H1 (cell line): ENCODE measurements around the gene DOCK3. TPM values are rescaled to one million over a fixed set of nuclear protein-coding genes. Genes with fewer than 3 reads are reported as not detected.

Experiments
- CTCF ChIA-PET: fragments of 300-600 bp; sonication (Branson Sonifier 250); formaldehyde crosslinking; loops from one replicate; lab custom pipeline; 2021; ENCODE audit not compliant: partially characterized antibody; lab: Charles Lee
- POLR2A ChIA-PET: fragments of 300-600 bp; sonication (Branson Sonifier 250); formaldehyde crosslinking; loops from one replicate; lab custom pipeline; 2021; ENCODE audit warnings: inconsistent platforms; ENCODE audit not compliant: partially characterized antibody; lab: Charles Lee
- DNase-seq, 2 experiments: peaks; one replicate each; pipeline versions ENCODE4 v3.0.0 to v3.0.0-alpha.2; 2010 to 2022; ENCODE audit warnings: low spot score in 2 of 2, low read depth in 1 of 2, mixed read lengths in 1 of 2
- FAIRE-seq: peaks from 2 replicates; lab custom pipeline; 2011; peaks lifted over from hg19 to GRCh38; lab: Jason Lieb, UNC
- H2AFZ ChIP-seq: 2 replicates; pipeline ENCODE4 v1.8.1; 2012; ENCODE audit warnings: low read length, inconsistent platforms
- H2AK5ac ChIP-seq: 2 replicates; pipeline ENCODE4 v1.6.1; 2013; ENCODE audit warnings: low read depth, low read length
- H2BK120ac ChIP-seq: replicated peaks from 2 replicates; pipeline ENCODE3; 2013; ENCODE audit warnings: low read depth, low read length, inconsistent platforms
- H2BK12ac ChIP-seq: 2 replicates; pipeline ENCODE4 v1.6.1; 2013; ENCODE audit warnings: low read depth, low read length
- H2BK15ac ChIP-seq: 2 replicates; pipeline ENCODE4 v1.6.1; 2013; ENCODE audit warnings: low read length
- H2BK20ac ChIP-seq: 2 replicates; pipeline ENCODE4 v1.6.1; 2013; ENCODE audit warnings: low read length
- H2BK5ac ChIP-seq: 2 replicates; pipeline ENCODE4 v1.6.1; 2013; ENCODE audit warnings: low read depth, low read length
- H3K14ac ChIP-seq: 2 replicates; pipeline ENCODE4 v1.6.1; 2013; ENCODE audit warnings: inconsistent platforms; ENCODE audit not compliant: insufficient read length
- H3K18ac ChIP-seq: 2 replicates; pipeline ENCODE4 v1.6.1; 2013; ENCODE audit warnings: low read length; ENCODE audit errors: extremely low read depth
- H3K23ac ChIP-seq: 2 replicates; pipeline ENCODE4 v1.6.1; 2013; ENCODE audit warnings: inconsistent platforms; ENCODE audit not compliant: insufficient read length
- H3K23me2 ChIP-seq: 2 replicates; pipeline ENCODE4 v1.6.1; 2013; ENCODE audit warnings: low read depth, low read length
- H3K27ac ChIP-seq: 2 replicates; pipeline ENCODE4 v1.6.1; 2011; ENCODE audit warnings: low read depth, low read length, inconsistent platforms
- H3K27me3 ChIP-seq, 4 experiments: replicated peaks in 1 of 4; 1 replicate in 1 of 4; 2 replicates in 3 of 4; pipeline versions ENCODE4 v1.6.1 to v1.8.1; 2011 to 2013; ENCODE audit warnings: low read length in 3 of 4, mild to moderate bottlenecking in 3 of 4, inconsistent platforms in 2 of 4, mixed read lengths in 2 of 4, moderate library complexity in 1 of 4; ENCODE audit not compliant: control insufficient read depth in 3 of 4, insufficient read depth in 3 of 4; ENCODE audit errors: extremely low read depth in 1 of 4
- H3K36me3 ChIP-seq, 4 experiments: 2 replicates each; pipeline versions ENCODE4 v1.6.1 to v1.8.1; 2011 to 2013; ENCODE audit warnings: mild to moderate bottlenecking in 4 of 4, low read length in 3 of 4, moderate library complexity in 2 of 4, control low read depth in 1 of 4, inconsistent platforms in 1 of 4; ENCODE audit not compliant: insufficient read depth in 4 of 4, control insufficient read depth in 2 of 4
- H3K4ac ChIP-seq: replicated peaks from 2 replicates; pipeline ENCODE3; 2013; ENCODE audit warnings: low read length, low read depth, mixed read lengths, inconsistent platforms; ENCODE audit not compliant: insufficient read length
- H3K4me1 ChIP-seq, 4 experiments: replicated peaks in 1 of 4; 1 replicate in 1 of 4; 2 replicates in 3 of 4; pipeline versions ENCODE4 v1.6.1 to v1.8.1; 2011 to 2013; ENCODE audit warnings: low read length in 3 of 4, inconsistent platforms in 2 of 4, mixed read lengths in 1 of 4; ENCODE audit not compliant: insufficient read depth in 4 of 4, control insufficient read depth in 3 of 4
- H3K4me2 ChIP-seq, 2 experiments: 2 replicates each; pipeline versions ENCODE4 v1.6.1 to v1.8.1; 2011 to 2013; ENCODE audit warnings: low read depth in 2 of 2, low read length in 2 of 2, control low read depth in 1 of 2, inconsistent platforms in 1 of 2, mild to moderate bottlenecking in 1 of 2; ENCODE audit not compliant: insufficient read depth in 1 of 2
- H3K4me3 ChIP-seq, 4 experiments: fragments of 200-600, 300-600 bp in 1 of 4; sonication (generic), shearing (Covaris generic), sonication (Bioruptor Twin) in 1 of 4; 2 replicates each; pipeline versions ENCODE4 v1.5.1 to v1.8.1; 2011 to 2016; ENCODE audit warnings: low read length in 4 of 4, low read depth in 3 of 4, control low read depth in 2 of 4, inconsistent platforms in 2 of 4, mild to moderate bottlenecking in 2 of 4, mixed read lengths in 1 of 4, moderate library complexity in 1 of 4; ENCODE audit not compliant: insufficient read depth in 2 of 4; ENCODE audit errors: extremely low read depth in 1 of 4
- H3K56ac ChIP-seq: replicated peaks from 2 replicates; pipeline ENCODE3; 2013; ENCODE audit warnings: low read depth, mild to moderate bottlenecking, mixed read lengths, low read length, inconsistent platforms; ENCODE audit not compliant: insufficient read length
- H3K79me1 ChIP-seq: 2 replicates; pipeline ENCODE4 v1.6.1; 2013; ENCODE audit warnings: low read depth, low read length, control low read depth
- H3K79me2 ChIP-seq, 2 experiments: 2 replicates each; pipeline versions ENCODE4 v1.6.1 to v1.8.1; 2012 to 2013; ENCODE audit warnings: low read length in 2 of 2, mild to moderate bottlenecking in 2 of 2, inconsistent platforms in 1 of 2; ENCODE audit not compliant: insufficient read depth in 2 of 2, control insufficient read depth in 1 of 2
- H3K9ac ChIP-seq, 4 experiments: replicated peaks in 1 of 4; 1 replicate in 1 of 4; 2 replicates in 3 of 4; pipeline versions ENCODE4 v1.6.1 to v1.8.1; 2011 to 2013; ENCODE audit warnings: low read depth in 3 of 4, low read length in 3 of 4, control low read depth in 2 of 4, mild to moderate bottlenecking in 2 of 4, moderate library complexity in 2 of 4, inconsistent platforms in 1 of 4; ENCODE audit errors: extremely low read depth in 1 of 4
- H3K9me3 ChIP-seq, 2 experiments: 2 replicates each; pipeline versions ENCODE4 v1.6.1 to v1.8.1; 2012 to 2013; ENCODE audit warnings: mild to moderate bottlenecking in 2 of 2, moderate library complexity in 2 of 2, control low read depth in 1 of 2, inconsistent platforms in 1 of 2, low read depth in 1 of 2, low read length in 1 of 2, mixed read lengths in 1 of 2; ENCODE audit not compliant: insufficient read depth in 2 of 2
- H4K20me1 ChIP-seq, 2 experiments: replicated peaks in 1 of 2; 2 replicates each; pipeline versions ENCODE3 to v1.8.1; 2011 to 2013; ENCODE audit warnings: inconsistent platforms in 2 of 2, low read length in 2 of 2, mild to moderate bottlenecking in 1 of 2; ENCODE audit not compliant: insufficient read depth in 2 of 2, control insufficient read depth in 1 of 2
- H4K5ac ChIP-seq: 2 replicates; pipeline ENCODE4 v1.6.1; 2013; ENCODE audit warnings: low read length, low read depth, mixed read lengths, inconsistent platforms; ENCODE audit not compliant: insufficient read length
- H4K8ac ChIP-seq: 2 replicates; pipeline ENCODE4 v1.8.0; 2013; ENCODE audit warnings: mild to moderate bottlenecking, moderate library complexity, low read length, inconsistent platforms; ENCODE audit not compliant: insufficient read depth; ENCODE audit errors: extremely low read depth
- H4K91ac ChIP-seq: replicated peaks from 2 replicates; pipeline ENCODE3; 2013; ENCODE audit warnings: low read length, mixed read lengths, inconsistent platforms; ENCODE audit not compliant: insufficient read length
- POLR2AphosphoS5 ChIP-seq: IDR thresholded peaks from 2 replicates; pipeline ENCODE4 v1.6.1; 2011; ENCODE audit warnings: low read depth, low read length
- RFX5 ChIP-seq: IDR thresholded peaks from 2 replicates; pipeline ENCODE4 v1.6.1; 2011; ENCODE audit warnings: low read depth, low read length, improper control_type of control experiment, borderline replicate concordance
- WGBS, 2 experiments: shearing (Covaris generic) in 1 of 2; methylation state at CpG; one replicate each; pipeline versions ENCODE4 v1.1.6 to v1.1.7; 2013 to 2015; ENCODE audit warnings: low lambda C conversion rate in 2 of 2, mixed read lengths in 2 of 2, inconsistent platforms in 1 of 2, low coverage in 1 of 2, missing lambda C conversion rate in 1 of 2; ENCODE audit not compliant: insufficient replicate concordance in 2 of 2, insufficient coverage in 1 of 2, insufficient read length in 1 of 2; ENCODE audit errors: extremely low coverage in 1 of 2, missing lambda C conversion rate in 1 of 2; 5-methylcytosine and 5-hydroxymethylcytosine counted together
- polyA plus RNA-seq, 7 experiments: library from polyadenylated mRNA; depleted of rRNA in 3 of 7; stranded (reverse) in 5 of 7; unstranded in 2 of 7; fragments of >200 nt in 5 of 7; fragments of 200-250 nt in 2 of 7; gene quantifications; 1 replicate in 5 of 7; 2 replicates in 1 of 7; 4 replicates in 1 of 7; pipeline versions ENCODE4 v1.2.1 to v1.2.3, GENCODE V29; 2011 to 2013; ENCODE audit warnings: missing spikeins in 2 of 7, mixed read lengths in 2 of 7
- total RNA-seq: library from RNA; stranded (reverse); fragmentation: NEBNext Ultra II Directional; extraction: Animal tissue kit (Norgen Biotek cat#: 25700); gene quantifications from 2 replicates; pipeline ENCODE4 v1.2.1, GENCODE V29; 2021
- TF ChIP-seq, protein P1 (sequence below): IDR thresholded peaks from 2 replicates; pipeline ENCODE4 v1.6.1; 2012; ENCODE audit warnings: inconsistent platforms

Gene DOCK3
- total and polyA plus RNA-seq, 2 of the 8 experiments (the other 6 are each of a cell fraction or from before 2014, with no cell fraction given) = 2.7 to 5.0 TPM

DNA sequence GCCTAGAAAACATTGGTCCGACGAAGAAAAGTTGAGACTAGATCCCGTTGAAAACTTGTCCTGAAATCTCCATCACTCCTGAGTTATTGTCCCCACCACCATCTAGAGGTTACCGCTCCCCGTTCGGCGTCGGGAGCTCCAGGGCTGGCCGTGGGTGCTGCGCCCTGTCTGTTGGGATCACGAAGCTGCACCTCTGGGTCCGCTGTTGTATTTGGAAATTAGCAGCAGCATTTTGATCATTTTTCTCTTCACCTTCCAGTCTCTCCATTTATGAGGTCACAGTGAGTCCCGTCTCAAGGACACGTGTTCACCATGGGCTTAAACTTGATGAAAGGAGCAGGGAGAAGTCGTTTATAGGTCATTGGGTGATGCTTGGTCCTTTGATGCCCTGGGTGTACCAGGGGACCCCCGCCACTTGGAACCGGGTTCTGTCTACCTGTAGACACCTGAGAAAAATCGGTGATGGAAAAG, 710.9 kb downstream of the DOCK3 start:
- ChIA-PET POLR2A (interaction anchor here (0.7 to 2.8 kb wide), 15 partner anchors 10 to 817 kb away, joined by 3 to 23 read pairs (median 4); partner anchors contain the start of genes DCAF1, HEMK1 and MAPKAPK3), CTCF (interaction anchor here (1.1 to 7.2 kb wide), 2 partner anchors 414 to 770 kb away, joined by 3 to 53 read pairs; partner anchors contain the start of gene MAPKAPK3)
- DNase-seq (no peak), FAIRE-seq (no peak)
- Histone ChIP-seq H3K56ac (no peak overlapping the region), H4K20me1 (peaks cover 13 to 23% of the 10 kb centered on the region in 2 experiments), H2AK5ac (no peak overlapping the region), H3K18ac (peak overlapping the region; percentile 68; the same call in 1 of the 2 replicates), H3K4me1 (peaks cover 4 to 23% (median 7%) of the 10 kb centered on the region in 4 experiments), H2BK120ac (no peak overlapping the region), H2AFZ (no peak overlapping the region), H3K27ac (peak overlapping the region; percentile 21; the same call in 1 of the 2 replicates), H3K4ac (no peak overlapping the region), H4K8ac (peak overlapping the region; percentile 75; the same call in 1 of the 2 replicates), H3K4me2 (peak overlapping the region; percentile 84 to 95), H2BK5ac (peak overlapping the region; percentile 18; the same call in 1 of the 2 replicates), H3K4me3 (peak overlapping the region; percentile 88 to 99 (median 96)), H3K79me2 (peaks cover 10 to 34% of the 10 kb centered on the region in 2 experiments), H3K9me3 (no peaks in the 10 kb centered on the region), H3K23ac (no peak overlapping the region), H4K91ac (no peak overlapping the region), H3K79me1 (peaks cover 2% of the 10 kb centered on the region; the same call in 1 of the 2 replicates), H2BK20ac (no peak overlapping the region), H4K5ac (peak overlapping the region; percentile 21), H3K27me3 (no peaks in the 10 kb centered on the region), H3K36me3 (peaks cover 12 to 39% (median 21%) of the 10 kb centered on the region in 4 experiments), H3K23me2 (peaks cover 3% of the 10 kb centered on the region; the same call in 1 of the 2 replicates), H3K14ac (no peak overlapping the region), H2BK15ac (no peak overlapping the region), H3K9ac (peak overlapping the region; percentile 69 to 93 (median 81)), H2BK12ac (no peak overlapping the region)
- WGBS, 2 experiments = 7% methylated on average over 16 of the region's 18 CpGs; no CpG with 5 or more reads in 1 of the 2 experiments
- TF ChIP-seq POLR2AphosphoS5 = no peak
- no peak for TF ChIP-seq RFX5
- TF ChIP-seq, protein P1, sequence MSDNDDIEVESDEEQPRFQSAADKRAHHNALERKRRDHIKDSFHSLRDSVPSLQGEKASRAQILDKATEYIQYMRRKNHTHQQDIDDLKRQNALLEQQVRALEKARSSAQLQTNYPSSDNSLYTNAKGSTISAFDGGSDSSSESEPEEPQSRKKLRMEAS = peak; percentile 42; the same call in 1 of the 2 replicates
